NCI-H1092 (cell line): ENCODE measurements around the gene RCAN2.

ENCODE experiments used
- DNase-seq: peaks from one replicate; lab custom pipeline; 2025; lab: John Stamatoyannopoulos, UW

RCAN2 gene

GRCh38 chr6:46215213-46215612 lies 276.0 kb downstream of the RCAN2 start:
- no peak for DNase-seq

- DNase-seq: no peak
Measured at GRCh38 chr6:46211917-46212316, 279.3 kb downstream of the RCAN2 start.

- DNase-seq: no peak
Measured at GRCh38 chr6:46210294-46210693, 281.0 kb downstream of the RCAN2 start.

- no peak for DNase-seq
Measured at GRCh38 chr6:46208303-46208702, 282.9 kb downstream of the RCAN2 start.

- no peak for DNase-seq
Measured at GRCh38 chr6:46207174-46207573, 284.1 kb downstream of the RCAN2 start.

GRCh38 chr6:46204880-46205650 lies 286.2 kb downstream of the RCAN2 start:
- no peak for DNase-seq

- no peak for DNase-seq
Measured at GRCh38 chr6:46203391-46204177, 287.7 kb downstream of the RCAN2 start.

- no peak for DNase-seq
Measured at GRCh38 chr6:46201702-46202101, 289.5 kb downstream of the RCAN2 start.

GRCh38 chr6:46199387-46199786 lies 291.9 kb downstream of the RCAN2 start:
- no peak for DNase-seq

- no peak for DNase-seq
Measured at GRCh38 chr6:46191961-46192360, 299.3 kb downstream of the RCAN2 start.

- DNase-seq: no peak
Measured at GRCh38 chr6:46190889-46191288, 300.4 kb downstream of the RCAN2 start.

GRCh38 chr6:46189726-46190125 lies 301.5 kb downstream of the RCAN2 start:
- DNase-seq: no peak

- DNase-seq: no peak
Measured at GRCh38 chr6:46186583-46186982, 304.7 kb downstream of the RCAN2 start.

GRCh38 chr6:46184114-46184513 lies 307.1 kb downstream of the RCAN2 start:
- DNase-seq: no peak

GRCh38 chr6:46175976-46176375 lies 315.3 kb downstream of the RCAN2 start:
- DNase-seq: no peak

GRCh38 chr6:46175446-46175845 lies 315.8 kb downstream of the RCAN2 start:
- no peak for DNase-seq

GRCh38 chr6:46174904-46175303 lies 316.3 kb downstream of the RCAN2 start:
- no peak for DNase-seq

- no peak for DNase-seq
Measured at GRCh38 chr6:46172176-46172575, 319.1 kb downstream of the RCAN2 start.
